OCI-LY3 (cell line): ENCODE results near the gene CFAP157.

ENCODE experiments used
- EZH2phosphoT487 ChIP-seq: fragments of 200-600 bp; shearing (Covaris generic); IDR thresholded peaks from 2 replicates; pipeline ENCODE4 v1.6.1; 2018; ENCODE audit warnings: antibody characterized with exemption, mixed run types, low read depth
- TF ChIP-seq, protein P1 (sequence below): fragments of 200-600, 300-600 bp; sonication (generic); IDR thresholded peaks from 2 replicates; pipeline ENCODE4 v1.5.1; 2014; ENCODE audit warnings: antibody characterized with exemption, low read length, low read depth

DNA sequence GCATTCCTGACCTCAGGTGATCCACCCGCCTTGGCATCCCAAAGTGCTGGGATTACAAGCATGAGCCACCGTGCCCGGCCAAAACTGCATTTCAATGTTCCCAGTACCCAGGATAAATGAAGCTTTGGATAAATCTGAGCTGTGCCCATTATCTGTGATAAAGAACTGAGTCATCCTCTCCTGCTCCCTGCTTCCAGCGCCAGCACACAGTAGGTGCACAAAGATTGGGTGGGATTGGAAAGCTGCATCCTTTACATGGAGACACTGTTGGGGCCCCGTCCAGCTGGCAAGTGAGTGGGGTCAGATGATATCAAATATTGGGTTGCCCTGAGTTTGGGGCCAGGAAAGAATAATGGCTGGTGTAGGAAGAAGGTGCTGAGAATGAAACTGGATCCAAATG lies 54.3 kb downstream of the CFAP157 start:
- TF ChIP-seq, protein P1, sequence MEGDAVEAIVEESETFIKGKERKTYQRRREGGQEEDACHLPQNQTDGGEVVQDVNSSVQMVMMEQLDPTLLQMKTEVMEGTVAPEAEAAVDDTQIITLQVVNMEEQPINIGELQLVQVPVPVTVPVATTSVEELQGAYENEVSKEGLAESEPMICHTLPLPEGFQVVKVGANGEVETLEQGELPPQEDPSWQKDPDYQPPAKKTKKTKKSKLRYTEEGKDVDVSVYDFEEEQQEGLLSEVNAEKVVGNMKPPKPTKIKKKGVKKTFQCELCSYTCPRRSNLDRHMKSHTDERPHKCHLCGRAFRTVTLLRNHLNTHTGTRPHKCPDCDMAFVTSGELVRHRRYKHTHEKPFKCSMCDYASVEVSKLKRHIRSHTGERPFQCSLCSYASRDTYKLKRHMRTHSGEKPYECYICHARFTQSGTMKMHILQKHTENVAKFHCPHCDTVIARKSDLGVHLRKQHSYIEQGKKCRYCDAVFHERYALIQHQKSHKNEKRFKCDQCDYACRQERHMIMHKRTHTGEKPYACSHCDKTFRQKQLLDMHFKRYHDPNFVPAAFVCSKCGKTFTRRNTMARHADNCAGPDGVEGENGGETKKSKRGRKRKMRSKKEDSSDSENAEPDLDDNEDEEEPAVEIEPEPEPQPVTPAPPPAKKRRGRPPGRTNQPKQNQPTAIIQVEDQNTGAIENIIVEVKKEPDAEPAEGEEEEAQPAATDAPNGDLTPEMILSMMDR, result no peak
- no peak for TF ChIP-seq EZH2phosphoT487
